HG02938 (cell line): ENCODE data around the gene FARP2.
A peak's percentile ranks its signal among the peaks of the same experiment; 100 is the strongest.
"Not testable (repeated sequence)": the region's sequence is repeated elsewhere in the genome, so short reads cannot be mapped to it uniquely, and the experiment has no call there.

ENCODE experiments used
- ATAC-seq: cut with Tn5 transposase; IDR thresholded peaks from one replicate; pipeline ENCODE4 v1.9.1; 2021; ENCODE audit warnings: mild to moderate bottlenecking, moderate library complexity; ENCODE audit not compliant: unreplicated experiment

FARP2 gene

GRCh38 chr2:241355983-241356870 lies at the start of gene FARP2:
TSS of gene FARP2 (plus strand) at chr2:241356285. CDS start at chr2:241373108, 16,823 bp downstream.
- peak; percentile 70 for ATAC-seq

DNA sequence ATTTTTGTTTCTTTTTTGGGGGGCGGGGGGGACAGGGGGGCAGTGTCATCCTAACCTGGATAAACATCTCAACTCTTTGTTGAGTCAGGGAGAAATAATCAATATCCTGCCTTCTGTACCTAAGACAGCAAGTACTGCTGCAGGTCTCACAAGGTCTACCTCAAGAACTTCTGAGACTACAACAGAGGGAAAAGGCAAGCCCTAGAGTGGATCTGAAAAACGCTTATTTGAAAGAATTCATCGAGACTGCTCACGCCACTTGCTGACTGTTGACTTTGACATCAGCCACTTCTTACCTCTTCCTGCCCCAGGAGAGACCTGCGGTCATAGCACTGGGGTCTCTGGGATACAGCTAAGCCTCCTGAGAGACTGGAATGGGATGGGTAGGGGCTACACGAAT lies 49.0 kb upstream of the FARP2 start:
- no peak for ATAC-seq

DNA sequence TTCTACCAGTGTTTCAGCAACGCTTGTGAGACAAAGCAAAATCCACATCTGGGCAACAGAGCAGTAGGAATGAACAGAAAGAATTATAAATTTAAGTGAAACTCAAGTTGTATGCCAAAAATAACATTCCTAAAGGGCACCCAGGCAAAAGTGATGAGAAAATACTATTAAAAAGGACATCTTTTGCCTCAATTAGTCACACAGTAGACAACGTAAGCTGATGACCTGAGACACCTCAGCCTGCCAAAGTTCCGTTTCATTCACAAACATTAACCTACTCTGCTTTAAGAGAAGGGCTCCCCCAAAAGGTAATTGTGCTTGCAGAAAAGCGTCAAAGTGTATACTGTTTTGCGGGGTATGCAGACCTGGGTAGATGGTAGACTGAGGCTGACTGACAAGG lies 47.8 kb upstream of the FARP2 start:
- ATAC-seq: no peak

GRCh38 chr2:241308832-241309500 lies 47.1 kb upstream of the FARP2 start:
- ATAC-seq: no peak

- ATAC-seq: no peak
These were observed 46.4 kb upstream of the FARP2 start for GRCh38 chr2:241309684-241310117.

GRCh38 chr2:241310917-241311566 lies 45.0 kb upstream of the FARP2 start:
- ATAC-seq: no peak

GRCh38 chr2:241312082-241312481 lies 44.0 kb upstream of the FARP2 start:
- ATAC-seq: no peak

- ATAC-seq: no peak
These were observed 42.5 kb upstream of the FARP2 start for GRCh38 chr2:241313543-241314095.

- ATAC-seq: no peak
These were observed 41.6 kb upstream of the FARP2 start for GRCh38 chr2:241314226-241315092.

DNA sequence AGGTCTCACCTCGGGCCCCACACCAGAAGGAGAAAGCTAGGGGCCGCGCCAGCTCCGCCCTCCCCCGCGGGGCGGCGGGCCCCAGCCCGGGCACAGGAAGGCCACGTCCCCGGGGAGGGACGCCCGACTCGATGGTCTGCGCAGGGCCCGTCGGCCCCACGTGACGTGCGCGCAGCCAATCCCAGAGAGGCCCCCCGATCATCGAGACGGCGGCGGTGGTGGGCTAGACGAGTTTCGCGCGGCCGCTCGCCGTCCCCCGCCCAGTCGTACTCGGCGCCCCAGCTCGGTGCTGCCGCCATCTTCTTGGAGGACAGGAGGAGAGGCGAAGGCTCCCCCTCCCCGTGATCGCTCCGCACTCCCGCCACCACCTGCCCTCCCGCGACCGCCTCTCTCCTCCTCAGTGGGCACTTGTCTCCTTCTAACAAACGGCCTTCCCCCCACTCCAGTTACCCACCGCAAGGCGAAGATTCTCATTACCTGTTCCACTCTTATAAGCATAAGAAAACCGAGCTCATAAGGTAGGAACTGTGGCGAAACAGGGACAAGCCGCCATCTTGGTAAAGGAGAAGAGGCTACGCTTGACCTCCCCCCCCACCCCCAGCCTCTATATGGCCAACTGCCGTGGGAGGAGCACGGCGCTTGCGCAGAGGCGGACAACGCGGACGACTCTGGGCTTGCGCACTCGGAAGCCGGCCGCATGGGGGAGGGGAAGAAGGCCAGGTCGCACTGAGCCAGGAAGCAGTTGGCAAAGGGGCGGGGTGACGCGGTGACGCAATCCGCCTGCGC lies 40.8 kb upstream of the FARP2 start, which contains the start of gene HDLBP:
Gene HDLBP, minus strand, starts transcription at position 580 of the 786 bp plus-strand sequence. CDS start 48,803 bp downstream, outside the sequence.
- ATAC-seq: peak; percentile 58

DNA sequence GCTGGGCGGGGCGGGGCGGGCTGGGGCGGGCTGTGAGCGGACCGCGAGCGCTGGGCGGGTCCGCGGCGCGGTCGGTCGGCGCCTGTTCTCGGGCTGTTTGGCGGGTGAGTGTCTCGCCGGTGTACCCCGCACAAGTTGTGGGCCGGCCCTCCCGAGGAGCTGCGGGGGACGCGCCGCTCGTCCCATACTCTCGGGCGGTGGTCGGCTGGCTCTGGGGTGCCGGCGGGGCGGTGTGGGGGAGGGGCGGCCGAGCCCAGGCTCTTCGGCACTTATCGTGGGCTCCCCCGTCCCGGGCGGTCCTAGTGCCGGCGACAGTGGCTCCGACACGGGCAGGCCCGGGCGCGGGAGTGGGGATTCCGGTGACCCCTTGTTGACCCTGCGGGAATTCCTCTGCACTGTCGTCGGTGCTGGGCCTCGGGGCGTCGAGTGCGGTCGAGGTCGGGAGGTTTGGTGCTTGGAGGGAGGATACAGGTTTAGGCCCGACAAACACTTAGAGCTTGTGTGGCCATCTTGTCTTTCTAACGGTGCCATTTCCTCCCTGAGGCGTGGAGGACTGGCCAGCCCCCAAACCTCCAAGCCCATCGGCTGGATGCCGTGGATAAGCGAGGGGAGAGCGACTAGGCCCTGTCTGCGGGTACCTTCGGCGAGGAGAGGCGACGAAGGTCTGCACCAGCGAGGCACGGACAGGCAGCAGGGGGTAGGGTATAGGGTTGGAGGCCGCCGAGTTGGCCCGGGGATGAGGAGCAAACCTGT lies 40.0 kb upstream of the FARP2 start, which contains the start of gene SEPTIN2:
Gene SEPTIN2, plus strand, starts transcription at position 47 of the 753 bp plus-strand sequence. CDS start 8,308 bp downstream, outside the sequence.
- ATAC-seq: peak; percentile 36

DNA sequence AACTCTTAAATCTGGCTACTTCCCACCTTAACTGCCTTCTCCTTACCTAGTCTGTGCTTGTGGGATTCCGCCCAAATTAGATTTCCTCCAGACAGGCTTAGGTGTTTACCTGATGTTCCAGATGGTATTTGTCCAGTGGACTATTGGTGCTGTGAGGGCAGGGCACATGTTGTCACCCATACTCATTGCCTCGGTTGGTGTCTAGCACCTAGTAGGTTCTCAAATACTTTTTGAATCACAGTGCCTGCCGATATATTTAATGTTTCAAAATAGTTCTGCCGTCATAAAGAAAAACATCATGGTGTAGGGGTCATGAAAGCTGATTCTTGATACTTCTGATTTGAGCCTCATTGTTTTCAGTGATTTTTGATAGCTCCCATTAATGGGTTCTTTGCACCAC lies 39.3 kb upstream of the FARP2 start:
- ATAC-seq: no peak

DNA sequence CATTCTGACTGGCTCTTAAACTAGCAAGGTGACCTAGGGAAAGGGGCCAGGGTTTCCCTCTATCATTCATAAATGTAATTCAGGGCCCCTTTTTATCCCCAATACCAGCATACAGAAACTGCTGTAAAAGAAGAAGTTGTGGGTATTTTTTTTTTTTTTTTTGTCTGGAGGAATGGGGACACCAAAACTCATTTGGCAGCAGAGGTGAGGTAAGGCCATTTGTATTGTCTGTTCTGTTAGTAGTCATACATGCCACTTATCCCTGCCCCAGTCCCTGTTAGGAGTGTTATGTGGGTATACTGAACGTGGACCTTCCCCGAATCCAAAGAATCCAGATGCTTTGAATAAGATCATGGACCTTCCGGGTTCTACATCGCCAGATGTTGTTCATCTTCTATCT lies 38.7 kb upstream of the FARP2 start:
- no peak for ATAC-seq

DNA sequence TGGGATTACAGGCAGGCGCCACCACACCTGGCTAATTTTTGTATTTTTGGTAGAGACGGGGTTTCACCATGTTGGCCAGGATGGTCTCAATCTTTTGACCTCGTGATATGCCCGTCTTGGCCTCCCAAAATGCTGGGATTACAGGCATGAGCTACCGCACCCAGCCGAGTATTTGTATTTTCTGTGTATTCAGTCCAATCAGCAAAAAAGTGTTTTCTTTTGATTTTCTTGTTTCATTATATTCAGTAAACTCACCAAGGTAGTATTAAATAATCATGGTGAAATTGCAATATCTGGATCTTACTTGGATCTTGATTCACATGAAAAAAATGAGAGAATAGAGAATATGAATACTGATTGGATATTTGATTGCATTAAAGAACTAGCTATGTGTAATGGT lies 37.3 kb upstream of the FARP2 start:
- not testable (repeated sequence) for ATAC-seq

GRCh38 chr2:241320394-241320793 lies 35.7 kb upstream of the FARP2 start:
- ATAC-seq: no peak

DNA sequence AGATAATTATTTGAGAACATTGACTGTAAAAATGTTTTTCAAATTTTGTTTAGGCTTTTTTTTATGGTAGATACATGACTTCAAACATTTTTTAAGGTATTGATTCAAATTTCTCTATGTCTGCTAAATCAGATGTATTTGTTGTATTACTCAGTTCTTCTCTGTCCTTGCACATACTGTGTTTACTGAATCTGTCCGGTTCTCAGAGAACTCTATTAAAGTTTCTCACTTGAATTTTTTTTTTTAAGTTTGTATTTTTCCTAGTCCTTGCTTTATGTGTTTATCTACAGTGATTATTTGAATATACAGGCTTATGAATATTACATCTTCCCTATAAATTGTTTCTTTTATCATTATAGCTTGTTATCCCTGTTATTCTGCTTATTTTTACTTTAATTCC lies 35.1 kb upstream of the FARP2 start:
- no peak for ATAC-seq

DNA sequence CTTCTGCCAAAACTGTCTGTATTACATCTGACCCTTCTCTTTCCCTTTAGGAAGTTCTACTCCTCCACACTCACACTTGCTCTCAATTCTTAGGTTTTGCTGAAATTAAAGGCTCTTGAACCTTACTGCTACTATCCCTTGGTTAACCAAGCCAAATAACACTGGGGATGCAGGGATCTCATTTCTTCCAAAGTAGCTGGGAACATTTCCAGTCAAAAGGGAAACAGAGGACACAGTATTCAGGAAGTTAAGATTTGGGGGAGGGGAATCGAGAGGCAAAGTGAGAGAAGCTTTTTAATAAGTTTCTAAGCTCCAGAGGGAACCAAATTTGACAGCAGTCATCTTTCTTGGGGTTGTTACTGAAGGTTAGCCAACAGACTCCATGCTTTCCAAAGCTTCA lies 34.2 kb upstream of the FARP2 start:
- no peak for ATAC-seq

- ATAC-seq: no peak
These were observed 32.3 kb upstream of the FARP2 start for GRCh38 chr2:241323778-241324177.

GRCh38 chr2:241324775-241325174 lies 31.3 kb upstream of the FARP2 start:
- ATAC-seq: no peak
